ENCODE data around the gene TIMM23.

The TIMM23 gene

DNA sequence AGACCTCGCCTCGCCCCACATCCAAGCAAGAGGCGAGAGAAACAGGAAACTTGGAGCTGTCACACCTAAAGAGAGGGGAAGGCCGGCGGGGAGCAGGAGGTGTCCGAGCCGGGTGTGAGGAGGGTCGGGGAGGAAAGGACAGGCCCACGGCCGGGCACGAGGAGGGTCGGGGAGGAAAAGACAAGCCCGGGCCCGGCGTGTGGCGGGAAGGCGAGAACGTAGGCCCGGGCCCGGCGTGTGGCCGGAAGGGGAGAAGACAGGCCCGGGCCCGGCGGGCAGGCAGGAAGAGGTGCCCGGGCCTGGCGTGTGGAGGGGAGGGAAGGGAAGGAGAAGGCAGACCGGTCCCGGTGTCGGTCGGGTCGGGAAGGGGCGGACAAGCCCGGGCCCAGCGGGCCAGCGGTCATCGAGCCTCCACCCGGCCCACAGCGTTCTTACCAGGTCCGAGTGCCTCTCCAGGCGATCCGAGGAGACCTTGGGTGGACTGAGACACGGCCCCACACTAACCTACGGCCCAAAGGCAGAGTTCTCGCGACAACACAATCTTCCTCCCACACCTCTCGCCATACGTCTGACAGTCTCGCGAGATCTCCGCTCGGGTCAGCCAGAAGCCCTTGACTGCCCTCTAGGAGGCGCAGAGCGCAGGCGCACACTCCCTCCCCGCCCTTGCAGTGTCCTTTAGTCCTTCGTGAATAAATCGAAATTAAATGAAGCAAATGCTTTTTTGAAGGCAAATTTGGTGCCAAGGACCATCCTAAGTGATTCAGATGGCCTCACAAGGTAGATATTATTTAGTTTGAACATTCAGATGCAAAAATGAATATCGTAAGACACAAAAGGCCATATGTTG, 58.0 kb downstream of the TIMM23 start, which contains the start of gene NCOA4 (continued):
- TF ChIP-seq, protein P1, sequence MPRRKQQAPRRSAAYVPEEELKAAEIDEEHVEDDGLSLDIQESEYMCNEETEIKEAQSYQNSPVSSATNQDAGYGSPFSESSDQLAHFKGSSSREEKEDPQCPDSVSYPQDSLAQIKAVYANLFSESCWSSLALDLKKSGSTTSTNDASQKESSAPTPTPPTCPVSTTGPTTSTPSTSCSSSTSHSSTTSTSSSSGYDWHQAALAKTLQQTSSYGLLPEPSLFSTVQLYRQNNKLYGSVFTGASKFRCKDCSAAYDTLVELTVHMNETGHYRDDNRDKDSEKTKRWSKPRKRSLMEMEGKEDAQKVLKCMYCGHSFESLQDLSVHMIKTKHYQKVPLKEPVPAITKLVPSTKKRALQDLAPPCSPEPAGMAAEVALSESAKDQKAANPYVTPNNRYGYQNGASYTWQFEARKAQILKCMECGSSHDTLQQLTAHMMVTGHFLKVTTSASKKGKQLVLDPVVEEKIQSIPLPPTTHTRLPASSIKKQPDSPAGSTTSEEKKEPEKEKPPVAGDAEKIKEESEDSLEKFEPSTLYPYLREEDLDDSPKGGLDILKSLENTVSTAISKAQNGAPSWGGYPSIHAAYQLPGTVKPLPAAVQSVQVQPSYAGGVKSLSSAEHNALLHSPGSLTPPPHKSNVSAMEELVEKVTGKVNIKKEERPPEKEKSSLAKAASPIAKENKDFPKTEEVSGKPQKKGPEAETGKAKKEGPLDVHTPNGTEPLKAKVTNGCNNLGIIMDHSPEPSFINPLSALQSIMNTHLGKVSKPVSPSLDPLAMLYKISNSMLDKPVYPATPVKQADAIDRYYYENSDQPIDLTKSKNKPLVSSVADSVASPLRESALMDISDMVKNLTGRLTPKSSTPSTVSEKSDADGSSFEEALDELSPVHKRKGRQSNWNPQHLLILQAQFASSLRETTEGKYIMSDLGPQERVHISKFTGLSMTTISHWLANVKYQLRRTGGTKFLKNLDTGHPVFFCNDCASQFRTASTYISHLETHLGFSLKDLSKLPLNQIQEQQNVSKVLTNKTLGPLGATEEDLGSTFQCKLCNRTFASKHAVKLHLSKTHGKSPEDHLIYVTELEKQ (tag by site-specific recombination; IDR thresholded peaks at IDR 0.05; ENCODE audit: borderline replicate concordance) = peak; percentile 38; the same call in 1 of the 2 replicates
- TF ChIP-seq, protein P2, sequence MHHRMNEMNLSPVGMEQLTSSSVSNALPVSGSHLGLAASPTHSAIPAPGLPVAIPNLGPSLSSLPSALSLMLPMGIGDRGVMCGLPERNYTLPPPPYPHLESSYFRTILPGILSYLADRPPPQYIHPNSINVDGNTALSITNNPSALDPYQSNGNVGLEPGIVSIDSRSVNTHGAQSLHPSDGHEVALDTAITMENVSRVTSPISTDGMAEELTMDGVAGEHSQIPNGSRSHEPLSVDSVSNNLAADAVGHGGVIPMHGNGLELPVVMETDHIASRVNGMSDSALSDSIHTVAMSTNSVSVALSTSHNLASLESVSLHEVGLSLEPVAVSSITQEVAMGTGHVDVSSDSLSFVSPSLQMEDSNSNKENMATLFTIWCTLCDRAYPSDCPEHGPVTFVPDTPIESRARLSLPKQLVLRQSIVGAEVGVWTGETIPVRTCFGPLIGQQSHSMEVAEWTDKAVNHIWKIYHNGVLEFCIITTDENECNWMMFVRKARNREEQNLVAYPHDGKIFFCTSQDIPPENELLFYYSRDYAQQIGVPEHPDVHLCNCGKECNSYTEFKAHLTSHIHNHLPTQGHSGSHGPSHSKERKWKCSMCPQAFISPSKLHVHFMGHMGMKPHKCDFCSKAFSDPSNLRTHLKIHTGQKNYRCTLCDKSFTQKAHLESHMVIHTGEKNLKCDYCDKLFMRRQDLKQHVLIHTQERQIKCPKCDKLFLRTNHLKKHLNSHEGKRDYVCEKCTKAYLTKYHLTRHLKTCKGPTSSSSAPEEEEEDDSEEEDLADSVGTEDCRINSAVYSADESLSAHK (tag by site-specific recombination; IDR thresholded peaks at IDR 0.05) = no peak
- TF ChIP-seq ZNF530 (tag by site-specific recombination; IDR thresholded peaks at IDR 0.05; ENCODE audit: low read depth) = no peak
- no peak for TF ChIP-seq ZNF37A (tag by site-specific recombination; IDR thresholded peaks at IDR 0.05)
- peak; percentile 99 for TF ChIP-seq ZNF501 (tag by site-specific recombination; IDR thresholded peaks at IDR 0.05)
- TF ChIP-seq, protein P3, sequence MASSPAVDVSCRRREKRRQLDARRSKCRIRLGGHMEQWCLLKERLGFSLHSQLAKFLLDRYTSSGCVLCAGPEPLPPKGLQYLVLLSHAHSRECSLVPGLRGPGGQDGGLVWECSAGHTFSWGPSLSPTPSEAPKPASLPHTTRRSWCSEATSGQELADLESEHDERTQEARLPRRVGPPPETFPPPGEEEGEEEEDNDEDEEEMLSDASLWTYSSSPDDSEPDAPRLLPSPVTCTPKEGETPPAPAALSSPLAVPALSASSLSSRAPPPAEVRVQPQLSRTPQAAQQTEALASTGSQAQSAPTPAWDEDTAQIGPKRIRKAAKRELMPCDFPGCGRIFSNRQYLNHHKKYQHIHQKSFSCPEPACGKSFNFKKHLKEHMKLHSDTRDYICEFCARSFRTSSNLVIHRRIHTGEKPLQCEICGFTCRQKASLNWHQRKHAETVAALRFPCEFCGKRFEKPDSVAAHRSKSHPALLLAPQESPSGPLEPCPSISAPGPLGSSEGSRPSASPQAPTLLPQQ (tag by site-specific recombination; IDR thresholded peaks at IDR 0.05) = peak; percentile 90
- TF ChIP-seq ZNF623 (tag by site-specific recombination; IDR thresholded peaks at IDR 0.05) = no peak
- TF ChIP-seq, protein P4, sequence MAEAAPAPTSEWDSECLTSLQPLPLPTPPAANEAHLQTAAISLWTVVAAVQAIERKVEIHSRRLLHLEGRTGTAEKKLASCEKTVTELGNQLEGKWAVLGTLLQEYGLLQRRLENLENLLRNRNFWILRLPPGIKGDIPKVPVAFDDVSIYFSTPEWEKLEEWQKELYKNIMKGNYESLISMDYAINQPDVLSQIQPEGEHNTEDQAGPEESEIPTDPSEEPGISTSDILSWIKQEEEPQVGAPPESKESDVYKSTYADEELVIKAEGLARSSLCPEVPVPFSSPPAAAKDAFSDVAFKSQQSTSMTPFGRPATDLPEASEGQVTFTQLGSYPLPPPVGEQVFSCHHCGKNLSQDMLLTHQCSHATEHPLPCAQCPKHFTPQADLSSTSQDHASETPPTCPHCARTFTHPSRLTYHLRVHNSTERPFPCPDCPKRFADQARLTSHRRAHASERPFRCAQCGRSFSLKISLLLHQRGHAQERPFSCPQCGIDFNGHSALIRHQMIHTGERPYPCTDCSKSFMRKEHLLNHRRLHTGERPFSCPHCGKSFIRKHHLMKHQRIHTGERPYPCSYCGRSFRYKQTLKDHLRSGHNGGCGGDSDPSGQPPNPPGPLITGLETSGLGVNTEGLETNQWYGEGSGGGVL (tag by site-specific recombination; IDR thresholded peaks at IDR 0.05) = no peak
- no peak for TF ChIP-seq ZNF596 (tag by site-specific recombination; IDR thresholded peaks at IDR 0.05)
- no peak for TF ChIP-seq ZNF830 (tag by site-specific recombination; IDR thresholded peaks at IDR 0.05; ENCODE audit: low read depth)
- peak; percentile 54 for TF ChIP-seq SP3 (tag by site-specific recombination; IDR thresholded peaks at IDR 0.05)
- no peak for TF ChIP-seq SCRT2 (tag by site-specific recombination; IDR thresholded peaks at IDR 0.05)
- peak; percentile 90 for TF ChIP-seq GLI4 (tag by site-specific recombination; IDR thresholded peaks at IDR 0.05)
- TF ChIP-seq, protein P5, sequence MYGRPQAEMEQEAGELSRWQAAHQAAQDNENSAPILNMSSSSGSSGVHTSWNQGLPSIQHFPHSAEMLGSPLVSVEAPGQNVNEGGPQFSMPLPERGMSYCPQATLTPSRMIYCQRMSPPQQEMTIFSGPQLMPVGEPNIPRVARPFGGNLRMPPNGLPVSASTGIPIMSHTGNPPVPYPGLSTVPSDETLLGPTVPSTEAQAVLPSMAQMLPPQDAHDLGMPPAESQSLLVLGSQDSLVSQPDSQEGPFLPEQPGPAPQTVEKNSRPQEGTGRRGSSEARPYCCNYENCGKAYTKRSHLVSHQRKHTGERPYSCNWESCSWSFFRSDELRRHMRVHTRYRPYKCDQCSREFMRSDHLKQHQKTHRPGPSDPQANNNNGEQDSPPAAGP (tag by site-specific recombination; IDR thresholded peaks at IDR 0.05) = peak; percentile 89
- TF ChIP-seq ZNF211 (tag by site-specific recombination; IDR thresholded peaks at IDR 0.05; ENCODE audit: low read depth) = no peak
- TF ChIP-seq ZNF121 (tag by site-specific recombination; IDR thresholded peaks at IDR 0.05) = peak; percentile 69; the same call in 1 of the 2 replicates
- TF ChIP-seq, protein P6, sequence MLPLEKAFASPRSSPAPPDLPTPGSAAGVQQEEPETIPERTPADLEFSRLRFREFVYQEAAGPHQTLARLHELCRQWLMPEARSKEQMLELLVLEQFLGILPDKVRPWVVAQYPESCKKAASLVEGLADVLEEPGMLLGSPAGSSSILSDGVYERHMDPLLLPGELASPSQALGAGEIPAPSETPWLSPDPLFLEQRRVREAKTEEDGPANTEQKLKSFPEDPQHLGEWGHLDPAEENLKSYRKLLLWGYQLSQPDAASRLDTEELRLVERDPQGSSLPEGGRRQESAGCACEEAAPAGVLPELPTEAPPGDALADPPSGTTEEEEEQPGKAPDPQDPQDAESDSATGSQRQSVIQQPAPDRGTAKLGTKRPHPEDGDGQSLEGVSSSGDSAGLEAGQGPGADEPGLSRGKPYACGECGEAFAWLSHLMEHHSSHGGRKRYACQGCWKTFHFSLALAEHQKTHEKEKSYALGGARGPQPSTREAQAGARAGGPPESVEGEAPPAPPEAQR (tag by site-specific recombination; IDR thresholded peaks at IDR 0.05) = no peak
- TF ChIP-seq ZBTB1 (tag by site-specific recombination; IDR thresholded peaks at IDR 0.05) = no peak
- TF ChIP-seq, protein P7, sequence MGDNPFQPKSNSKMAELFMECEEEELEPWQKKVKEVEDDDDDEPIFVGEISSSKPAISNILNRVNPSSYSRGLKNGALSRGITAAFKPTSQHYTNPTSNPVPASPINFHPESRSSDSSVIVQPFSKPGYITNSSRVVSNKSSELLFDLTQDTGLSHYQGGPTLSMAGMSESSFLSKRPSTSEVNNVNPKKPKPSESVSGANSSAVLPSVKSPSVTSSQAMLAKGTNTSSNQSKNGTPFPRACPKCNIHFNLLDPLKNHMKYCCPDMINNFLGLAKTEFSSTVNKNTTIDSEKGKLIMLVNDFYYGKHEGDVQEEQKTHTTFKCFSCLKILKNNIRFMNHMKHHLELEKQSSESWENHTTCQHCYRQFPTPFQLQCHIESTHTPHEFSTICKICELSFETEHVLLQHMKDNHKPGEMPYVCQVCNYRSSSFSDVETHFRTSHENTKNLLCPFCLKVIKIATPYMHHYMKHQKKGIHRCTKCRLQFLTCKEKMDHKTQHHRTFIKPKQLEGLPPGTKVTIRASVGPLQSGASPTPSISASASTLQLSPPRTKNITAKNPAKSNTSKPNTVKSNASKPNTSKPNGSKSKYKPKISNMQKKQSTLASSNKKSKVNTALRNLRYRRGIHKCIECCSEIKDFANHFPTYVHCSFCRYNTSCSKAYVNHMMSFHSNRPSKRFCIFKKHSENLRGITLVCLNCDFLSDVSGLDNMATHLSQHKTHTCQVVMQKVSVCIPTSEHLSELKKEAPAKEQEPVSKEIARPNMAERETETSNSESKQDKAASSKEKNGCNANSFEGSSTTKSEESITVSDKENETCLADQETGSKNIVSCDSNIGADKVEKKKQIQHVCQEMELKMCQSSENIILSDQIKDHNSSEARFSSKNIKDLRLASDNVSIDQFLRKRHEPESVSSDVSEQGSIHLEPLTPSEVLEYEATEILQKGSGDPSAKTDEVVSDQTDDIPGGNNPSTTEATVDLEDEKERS (tag by site-specific recombination; IDR thresholded peaks at IDR 0.05) = 0 out of 2 replicates have a peak, but pooled peaks have one; percentile 41
- no peak for TF ChIP-seq ZNF658 (tag by site-specific recombination; IDR thresholded peaks at IDR 0.05)
- TF ChIP-seq ZNF248 (tag by site-specific recombination; IDR thresholded peaks at IDR 0.05) = no peak
